WTC11 (cell line): ENCODE results near the gene PPM1K. TPM values are rescaled to one million over a fixed set of nuclear protein-coding genes. Genes with fewer than 3 reads are reported as not detected.

Experiments
- ATAC-seq: fragments of 200-7000 bp; cut with Tn5 transposase; 2 replicates; pipeline ENCODE4 v1.10.0; 2021; ENCODE audit warnings: mild to moderate bottlenecking, moderate library complexity
- CTCF ChIA-PET: fragments of 300-600 bp; sonication (Branson Sonifier 250); formaldehyde crosslinking; loops from one replicate; lab custom pipeline; 2021; ENCODE audit warnings: antibody characterized with exemption; lab: Charles Lee
- POLR2A ChIA-PET: fragments of 350-600 bp; sonication (Branson Sonifier 250); formaldehyde crosslinking; loops from one replicate; lab custom pipeline; 2021; ENCODE audit warnings: antibody characterized with exemption; lab: Charles Lee
- DNase-seq: peaks from one replicate; pipeline ENCODE4 v3.0.0; 2021; ENCODE audit warnings: low spot score
- H3K27ac Mint-ChIP-seq: 2 replicates; pipeline ENCODE4 v1.8.0; 2021; ENCODE audit warnings: mixed read lengths
- H3K27me3 Mint-ChIP-seq: 2 replicates; pipeline ENCODE4 v1.8.0; 2021; ENCODE audit warnings: low read depth, mild to moderate bottlenecking, moderate library complexity, mixed read lengths
- H3K36me3 Mint-ChIP-seq: 2 replicates; pipeline ENCODE4 v1.8.0; 2021; ENCODE audit warnings: mixed read lengths
- H3K4me1 Mint-ChIP-seq: 2 replicates; pipeline ENCODE4 v1.8.0; 2022; ENCODE audit warnings: mixed read lengths
- H3K4me3 Mint-ChIP-seq: 2 replicates; pipeline ENCODE4 v1.8.0; 2021; ENCODE audit warnings: mild to moderate bottlenecking, moderate library complexity, mixed read lengths
- H3K9me3 Mint-ChIP-seq: 2 replicates; pipeline ENCODE4 v1.8.0; 2021; ENCODE audit warnings: mixed read lengths
- AR ChIP-seq: fragments of 250-450 bp; sonication (Bioruptor Pico); IDR thresholded peaks from 2 replicates; pipeline ENCODE4 v1.9.0; 2021; ENCODE audit warnings: mild to moderate bottlenecking
- ARID4B ChIP-seq: sonication (generic); formaldehyde crosslinking; IDR thresholded peaks from 2 replicates; pipeline ENCODE4 v1.8.0; 2023; ENCODE audit warnings: missing genetic modification reagents, mild to moderate bottlenecking, borderline replicate concordance
- CTCF ChIP-seq: fragments of 200-600 bp; IDR thresholded peaks from 2 replicates; pipeline ENCODE4 v1.8.0; 2022; ENCODE audit warnings: antibody characterized with exemption
- E2F1 ChIP-seq: sonication (generic); formaldehyde crosslinking; IDR thresholded peaks from 2 replicates; pipeline ENCODE4 v1.8.0; 2022; ENCODE audit warnings: mild to moderate bottlenecking, missing genetic modification reagents
- ERG ChIP-seq: fragments of 250-450 bp; sonication (Bioruptor Pico); IDR thresholded peaks from 2 replicates; pipeline ENCODE4 v1.8.0; 2021; ENCODE audit warnings: mild to moderate bottlenecking
- FOXJ3 ChIP-seq: sonication (generic); formaldehyde crosslinking; IDR thresholded peaks from 2 replicates; pipeline ENCODE4 v1.9.0; 2021; ENCODE audit warnings: missing genetic modification reagents, mild to moderate bottlenecking, borderline replicate concordance
- FOXP1 ChIP-seq: sonication (generic); formaldehyde crosslinking; IDR thresholded peaks from 2 replicates; pipeline ENCODE4 v1.8.0; 2022; ENCODE audit warnings: missing genetic modification reagents, mild to moderate bottlenecking, moderate library complexity, borderline replicate concordance
- IRF2 ChIP-seq: sonication (generic); formaldehyde crosslinking; IDR thresholded peaks from 2 replicates; pipeline ENCODE4 v1.8.0; 2022; ENCODE audit warnings: low read depth, missing genetic modification reagents, borderline replicate concordance
- NFATC4 ChIP-seq: fragments of 250-450 bp; sonication (Bioruptor Pico); IDR thresholded peaks from 2 replicates; pipeline ENCODE4 v1.9.0; 2021; ENCODE audit warnings: mild to moderate bottlenecking
- NFE2L1 ChIP-seq: sonication (generic); formaldehyde crosslinking; IDR thresholded peaks from 2 replicates; pipeline ENCODE4 v1.8.1; 2023; ENCODE audit warnings: missing genetic modification reagents
- NR3C1 ChIP-seq: sonication (generic); formaldehyde crosslinking; conservative IDR thresholded peaks from 2 replicates; pipeline ENCODE4 v1.8.1; 2023; ENCODE audit warnings: low read depth, mild to moderate bottlenecking, missing genetic modification reagents
- OVOL2 ChIP-seq: fragments of 250-450 bp; sonication (Bioruptor Pico); IDR thresholded peaks from 2 replicates; pipeline ENCODE4 v1.9.0; 2021; ENCODE audit warnings: mild to moderate bottlenecking, borderline replicate concordance
- TEAD4 ChIP-seq: sonication (generic); formaldehyde crosslinking; IDR thresholded peaks from 2 replicates; pipeline ENCODE4 v1.8.0; 2022; ENCODE audit warnings: mild to moderate bottlenecking, missing genetic modification reagents
- TP53 ChIP-seq: sonication (generic); formaldehyde crosslinking; IDR thresholded peaks from 2 replicates; pipeline ENCODE4 v1.8.1; 2023; ENCODE audit warnings: mild to moderate bottlenecking, missing genetic modification reagents
- ZBTB43 ChIP-seq: sonication (generic); formaldehyde crosslinking; IDR thresholded peaks from 2 replicates; pipeline ENCODE4 v1.8.1; 2023; ENCODE audit warnings: mild to moderate bottlenecking, missing genetic modification reagents
- ZNF138 ChIP-seq: sonication (generic); formaldehyde crosslinking; conservative IDR thresholded peaks from 2 replicates; pipeline ENCODE4 v1.8.1; 2022; ENCODE audit warnings: mild to moderate bottlenecking, moderate library complexity, missing genetic modification reagents
- ZNF263 ChIP-seq: sonication (generic); formaldehyde crosslinking; IDR thresholded peaks from 2 replicates; pipeline ENCODE4 v1.8.1; 2022; ENCODE audit warnings: low read depth, mild to moderate bottlenecking, moderate library complexity, missing genetic modification reagents
- ZNF671 ChIP-seq: fragments of 250-450 bp; sonication (Bioruptor Pico); IDR thresholded peaks from 2 replicates; pipeline ENCODE4 v1.8.0; 2021; ENCODE audit warnings: mild to moderate bottlenecking
- total RNA-seq: library from RNA; stranded (reverse); gene quantifications from 3 replicates; pipeline ENCODE4 v1.2.3, GENCODE V29; 2021
- TF ChIP-seq, protein P1 (sequence below): sonication (generic); formaldehyde crosslinking; IDR thresholded peaks from 2 replicates; pipeline ENCODE4 v1.8.0; 2023; ENCODE audit warnings: missing genetic modification reagents
- TF ChIP-seq, protein P2 (sequence below): sonication (generic); formaldehyde crosslinking; IDR thresholded peaks from 2 replicates; pipeline ENCODE4 v1.8.1; 2022; ENCODE audit warnings: mild to moderate bottlenecking, missing genetic modification reagents, moderate library complexity, borderline replicate concordance

Gene PPM1K
- total RNA-seq, 1 experiment from 2014 or later, result 17.0 TPM

DNA sequence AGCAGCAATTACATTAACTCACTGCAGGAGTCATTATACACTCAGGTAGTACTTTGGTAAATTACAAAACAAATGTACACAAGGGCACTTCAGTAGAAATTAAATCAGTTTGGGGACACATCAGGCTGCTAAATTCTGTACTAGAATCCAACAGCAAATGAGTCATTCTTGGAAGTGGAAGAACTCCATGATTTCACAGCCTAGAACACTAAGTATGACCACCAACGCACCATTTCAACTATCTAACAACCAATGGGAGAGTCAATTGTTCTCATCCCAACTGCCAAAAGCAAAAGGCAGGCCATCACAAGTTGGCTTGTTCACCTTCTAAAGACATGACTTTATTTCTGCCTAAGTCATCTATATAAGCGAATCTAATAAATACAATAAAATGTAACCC lies 26.6 kb downstream of the PPM1K start:
- ChIA-PET CTCF (no interaction called here), POLR2A (no interaction called here)
- no peak for DNase-seq
- H3K27me3 Mint-ChIP-seq, result no peaks in the 10 kb centered on the region
- H3K4me1 Mint-ChIP-seq, result no peaks in the 10 kb centered on the region
- no peak for TF ChIP-seq ZNF263
- TF ChIP-seq ERG, result no peak
- TF ChIP-seq NFATC4 (CRISPR knock-in tag), result no peak
- TF ChIP-seq ARID4B (CRISPR knock-in tag), result no peak
- no peak for TF ChIP-seq ZNF671
- no peak for TF ChIP-seq NR3C1 (CRISPR knock-in tag)
- TF ChIP-seq CTCF, result no peak
- TF ChIP-seq IRF2 (CRISPR knock-in tag), result no peak
- no peak for TF ChIP-seq TP53 (CRISPR knock-in tag)
- no peak for TF ChIP-seq ZNF138
- no peak for TF ChIP-seq TEAD4 (CRISPR knock-in tag)
- no peak for TF ChIP-seq OVOL2 (CRISPR knock-in tag)
- no peak for TF ChIP-seq NFE2L1 (CRISPR knock-in tag)
- TF ChIP-seq, protein P1, sequence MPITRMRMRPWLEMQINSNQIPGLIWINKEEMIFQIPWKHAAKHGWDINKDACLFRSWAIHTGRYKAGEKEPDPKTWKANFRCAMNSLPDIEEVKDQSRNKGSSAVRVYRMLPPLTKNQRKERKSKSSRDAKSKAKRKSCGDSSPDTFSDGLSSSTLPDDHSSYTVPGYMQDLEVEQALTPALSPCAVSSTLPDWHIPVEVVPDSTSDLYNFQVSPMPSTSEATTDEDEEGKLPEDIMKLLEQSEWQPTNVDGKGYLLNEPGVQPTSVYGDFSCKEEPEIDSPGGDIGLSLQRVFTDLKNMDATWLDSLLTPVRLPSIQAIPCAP (CRISPR knock-in tag), result no peak
- TF ChIP-seq FOXP1 (CRISPR knock-in tag), result no peak
- no peak for TF ChIP-seq E2F1
- TF ChIP-seq, protein P2, sequence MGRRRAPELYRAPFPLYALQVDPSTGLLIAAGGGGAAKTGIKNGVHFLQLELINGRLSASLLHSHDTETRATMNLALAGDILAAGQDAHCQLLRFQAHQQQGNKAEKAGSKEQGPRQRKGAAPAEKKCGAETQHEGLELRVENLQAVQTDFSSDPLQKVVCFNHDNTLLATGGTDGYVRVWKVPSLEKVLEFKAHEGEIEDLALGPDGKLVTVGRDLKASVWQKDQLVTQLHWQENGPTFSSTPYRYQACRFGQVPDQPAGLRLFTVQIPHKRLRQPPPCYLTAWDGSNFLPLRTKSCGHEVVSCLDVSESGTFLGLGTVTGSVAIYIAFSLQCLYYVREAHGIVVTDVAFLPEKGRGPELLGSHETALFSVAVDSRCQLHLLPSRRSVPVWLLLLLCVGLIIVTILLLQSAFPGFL, result no peak
- TF ChIP-seq ZBTB43 (CRISPR knock-in tag), result no peak
- no peak for TF ChIP-seq FOXJ3
- TF ChIP-seq AR (CRISPR knock-in tag), result no peak
- peaks cover 6% of the 10 kb centered on the region; the same call in 1 of the 2 replicates for H3K36me3 Mint-ChIP-seq
- H3K4me3 Mint-ChIP-seq, result no peak overlapping the region
- no peak for ATAC-seq
- no peak overlapping the region for H3K27ac Mint-ChIP-seq
- no peaks in the 10 kb centered on the region for H3K9me3 Mint-ChIP-seq
